ENCODE results near the gene CORO1C.
A peak's percentile ranks its signal among the peaks of the same experiment; 100 is the strongest.

Gene CORO1C

GRCh38 chr12:108696111-108696995 lies 35.0 kb downstream of the CORO1C start:
- DNase-seq (ENCODE audit: low read depth) = peak; percentile 100

- DNase-seq (ENCODE audit: low read depth) = peak; percentile 60
These were observed 36.5 kb downstream of the CORO1C start for GRCh38 chr12:108694812-108695278.

- DNase-seq (ENCODE audit: low read depth) = no peak
These were observed 37.6 kb downstream of the CORO1C start for GRCh38 chr12:108693751-108694150.

GRCh38 chr12:108693186-108693730 lies 38.1 kb downstream of the CORO1C start:
- no peak for DNase-seq (ENCODE audit: low read depth)

- peak; percentile 51 for DNase-seq (ENCODE audit: low read depth)
These were observed 39.1 kb downstream of the CORO1C start for GRCh38 chr12:108691998-108692808.

GRCh38 chr12:108691175-108691997 lies 39.9 kb downstream of the CORO1C start:
- peak; percentile 99 for DNase-seq (ENCODE audit: low read depth)

GRCh38 chr12:108690542-108691174 lies 40.7 kb downstream of the CORO1C start:
- DNase-seq (ENCODE audit: low read depth) = no peak

- DNase-seq (ENCODE audit: low read depth) = no peak
These were observed 41.2 kb downstream of the CORO1C start for GRCh38 chr12:108690191-108690518.

GRCh38 chr12:108689314-108690190 lies 41.8 kb downstream of the CORO1C start:
- peak; percentile 82 for DNase-seq (ENCODE audit: low read depth)

- DNase-seq (ENCODE audit: low read depth) = no peak
These were observed 44.5 kb downstream of the CORO1C start for GRCh38 chr12:108686780-108687179.

- DNase-seq (ENCODE audit: low read depth) = peak; percentile 41
These were observed 45.7 kb downstream of the CORO1C start for GRCh38 chr12:108685469-108686260.

- no peak for DNase-seq (ENCODE audit: low read depth)
These were observed 47.3 kb downstream of the CORO1C start for GRCh38 chr12:108683906-108684556.

GRCh38 chr12:108681317-108681716 lies 50.0 kb downstream of the CORO1C start:
- no peak for DNase-seq (ENCODE audit: low read depth)

GRCh38 chr12:108679106-108679681 lies 52.1 kb downstream of the CORO1C start:
- DNase-seq (ENCODE audit: low read depth) = no peak

GRCh38 chr12:108678104-108678730 lies 53.1 kb downstream of the CORO1C start:
- DNase-seq (ENCODE audit: low read depth) = no peak

- DNase-seq (ENCODE audit: low read depth) = peak; percentile 50
These were observed 53.9 kb downstream of the CORO1C start for GRCh38 chr12:108677381-108677780.

- no peak for DNase-seq (ENCODE audit: low read depth)
These were observed 54.6 kb downstream of the CORO1C start for GRCh38 chr12:108676707-108677106.

- no peak for DNase-seq (ENCODE audit: low read depth)
These were observed 55.5 kb downstream of the CORO1C start for GRCh38 chr12:108675792-108676191.
